Measurements from ENCODE around the gene HDAC4.

Gene HDAC4

GRCh38 chr2:239255218-239255617 lies 145.6 kb downstream of the HDAC4 start:
- DNase-seq (ENCODE audit: low read depth in 2 of 2): no peak

- no peak for DNase-seq (ENCODE audit: low read depth in 2 of 2)
Observed at GRCh38 chr2:239253701-239254436, 147.0 kb downstream of the HDAC4 start.

GRCh38 chr2:239253264-239253663 lies 147.6 kb downstream of the HDAC4 start:
- DNase-seq (ENCODE audit: low read depth in 2 of 2): no peak

- no peak for DNase-seq (ENCODE audit: low read depth in 2 of 2)
Observed at GRCh38 chr2:239252801-239253200, 148.0 kb downstream of the HDAC4 start.

GRCh38 chr2:239252393-239252792 lies 148.4 kb downstream of the HDAC4 start:
- no peak for DNase-seq (ENCODE audit: low read depth in 2 of 2)

- no peak for DNase-seq (ENCODE audit: low read depth in 2 of 2)
Observed at GRCh38 chr2:239251971-239252370, 148.8 kb downstream of the HDAC4 start.

GRCh38 chr2:239250216-239251081 lies 150.4 kb downstream of the HDAC4 start:
- DNase-seq (ENCODE audit: low read depth in 2 of 2): no peak

- no peak for DNase-seq (ENCODE audit: low read depth in 2 of 2)
Observed at GRCh38 chr2:239249776-239250175, 151.0 kb downstream of the HDAC4 start.

- DNase-seq (ENCODE audit: low read depth in 2 of 2): no peak
Observed at GRCh38 chr2:239249048-239249447, 151.8 kb downstream of the HDAC4 start.

GRCh38 chr2:239247401-239248245 lies 153.2 kb downstream of the HDAC4 start:
- DNase-seq (ENCODE audit: low read depth in 2 of 2): no peak

- DNase-seq (ENCODE audit: low read depth in 2 of 2): no peak
Observed at GRCh38 chr2:239246723-239247122, 154.1 kb downstream of the HDAC4 start.

- no peak for DNase-seq (ENCODE audit: low read depth in 2 of 2)
Observed at GRCh38 chr2:239245872-239246721, 154.7 kb downstream of the HDAC4 start.

- no peak for DNase-seq (ENCODE audit: low read depth in 2 of 2)
Observed at GRCh38 chr2:239245107-239245506, 155.7 kb downstream of the HDAC4 start.

GRCh38 chr2:239244625-239245024 lies 156.2 kb downstream of the HDAC4 start:
- DNase-seq (ENCODE audit: low read depth in 2 of 2): no peak

GRCh38 chr2:239241431-239241960 lies 159.3 kb downstream of the HDAC4 start:
- DNase-seq (ENCODE audit: low read depth in 2 of 2): no peak

GRCh38 chr2:239240414-239240881 lies 160.4 kb downstream of the HDAC4 start:
- DNase-seq (ENCODE audit: low read depth in 2 of 2): no peak

- DNase-seq (ENCODE audit: low read depth in 2 of 2): no peak
Observed at GRCh38 chr2:239239607-239240413, 161.0 kb downstream of the HDAC4 start.

GRCh38 chr2:239238839-239239606 lies 161.8 kb downstream of the HDAC4 start:
- no peak for DNase-seq (ENCODE audit: low read depth in 2 of 2)

- DNase-seq (ENCODE audit: low read depth in 2 of 2): no peak
Observed at GRCh38 chr2:239238381-239238780, 162.4 kb downstream of the HDAC4 start.
